Caco-2 (cell line): ENCODE results near the gene MTPN. TPM values are rescaled to one million over a fixed set of nuclear protein-coding genes. Genes with fewer than 3 reads are reported as not detected.

Source experiments
- BruUV-seq: library from RNA; stranded (reverse); fragments of 400-500 nt; replicated peaks from 2 replicates; lab custom pipeline; 2021; lab: Mats Ljungman, UMichigan
- CTCF ChIA-PET: fragments of 300-600 bp; sonication (Branson Sonifier 250); formaldehyde crosslinking; loops from one replicate; lab custom pipeline; 2022; ENCODE audit warnings: antibody characterized with exemption; lab: Charles Lee
- POLR2A ChIA-PET: fragments of 300-600 bp; sonication (Branson Sonifier 250); formaldehyde crosslinking; loops from one replicate; lab custom pipeline; 2022; ENCODE audit warnings: antibody characterized with exemption; lab: Charles Lee
- DNase-seq, 2 experiments: peaks; one replicate each; pipeline versions ENCODE4 v3.0.0 to v3.0.0-alpha.2; 2020 to 2022
- H3K27me3 ChIP-seq: replicated peaks from 2 replicates; pipeline ENCODE4 v1.6.0; 2011; ENCODE audit warnings: low read length; ENCODE audit not compliant: control insufficient read depth, insufficient read depth
- H3K36me3 ChIP-seq: 2 replicates; pipeline ENCODE4 v1.5.1; 2011; ENCODE audit warnings: low read length; ENCODE audit not compliant: control insufficient read depth, insufficient read depth
- H3K4me1 ChIP-seq: fragments of 250-450 bp; sonication (Bioruptor Pico); 2 replicates; pipeline ENCODE4 v1.5.1; 2020; ENCODE audit warnings: mild to moderate bottlenecking
- H3K4me3 ChIP-seq: 2 replicates; pipeline ENCODE4 v1.5.1; 2011; ENCODE audit warnings: low read depth, mild to moderate bottlenecking, control low read depth, low read length
- H3K9me3 ChIP-seq: fragments of 250-450 bp; sonication (Bioruptor Pico); 2 replicates; pipeline ENCODE4 v1.5.1; 2020; ENCODE audit warnings: mild to moderate bottlenecking, moderate library complexity
- H3K27ac Mint-ChIP-seq: one replicate; pipeline ENCODE4 v1.8.0; 2022; ENCODE audit warnings: mixed read lengths; ENCODE audit not compliant: unreplicated experiment
- H3K27me3 Mint-ChIP-seq: one replicate; pipeline ENCODE4 v1.8.0; 2022; ENCODE audit warnings: mixed read lengths; ENCODE audit not compliant: insufficient read depth, unreplicated experiment
- H3K36me3 Mint-ChIP-seq: one replicate; pipeline ENCODE4 v1.8.0; 2022; ENCODE audit warnings: mild to moderate bottlenecking, mixed read lengths; ENCODE audit not compliant: insufficient read depth, unreplicated experiment
- H3K4me1 Mint-ChIP-seq: one replicate; pipeline ENCODE4 v1.8.0; 2022; ENCODE audit warnings: low read depth, mixed read lengths; ENCODE audit not compliant: unreplicated experiment
- H3K4me3 Mint-ChIP-seq: one replicate; pipeline ENCODE4 v1.8.0; 2022; ENCODE audit warnings: mild to moderate bottlenecking, moderate library complexity, mixed read lengths; ENCODE audit not compliant: unreplicated experiment
- H3K9me3 Mint-ChIP-seq: one replicate; pipeline ENCODE4 v1.8.0; 2022; ENCODE audit warnings: mixed read lengths; ENCODE audit not compliant: unreplicated experiment
- intact Hi-C: fragments of 100-400 bp; cut with micrococcal nuclease; formaldehyde crosslinking; loops from one replicate; pipeline ENCODE4 v1.10.0; 2022; ENCODE audit not compliant: unreplicated experiment
- total RNA-seq: library from RNA; stranded (reverse); gene quantifications from 2 replicates; pipeline ENCODE4 v1.2.3, GENCODE V29; 2022
- TF ChIP-seq, protein P1 (sequence below), 2 experiments: fragments of 200-600 bp in 1 of 2; IDR thresholded peaks; 1 replicate in 1 of 2; 2 replicates in 1 of 2; pipeline versions ENCODE4 v1.5.1 to v1.8.0; 2011 to 2022; ENCODE audit warnings: antibody characterized with exemption in 1 of 2, control low read depth in 1 of 2, inconsistent platforms in 1 of 2, low read depth in 1 of 2, low read length in 1 of 2, mild to moderate bottlenecking in 1 of 2, moderate library complexity in 1 of 2; ENCODE audit not compliant: insufficient read depth in 1 of 2, severe bottlenecking in 1 of 2, unreplicated experiment in 1 of 2

The MTPN gene
- total RNA-seq, 1 experiment from 2014 or later = 138 TPM

GRCh38 chr7:136020556-136020955 is 43.4 kb upstream of the MTPN start:
- Mint-ChIP-seq H3K4me1 (no peaks in the 10 kb centered on the region), H3K27ac (no peak overlapping the region), H3K4me3 (no peak overlapping the region), H3K27me3 (peaks cover 6% of the 10 kb centered on the region), H3K36me3 (no peaks in the 10 kb centered on the region), H3K9me3 (no peaks in the 10 kb centered on the region)
- no TSS peak for BruUV-seq
- DNase-seq = no peak
- Histone ChIP-seq H3K4me3 (no peak overlapping the region), H3K36me3 (no peaks in the 10 kb centered on the region), H3K9me3 (no peaks in the 10 kb centered on the region), H3K4me1 (no peaks in the 10 kb centered on the region), H3K27me3 (no peaks in the 10 kb centered on the region)
- TF ChIP-seq, protein P1, sequence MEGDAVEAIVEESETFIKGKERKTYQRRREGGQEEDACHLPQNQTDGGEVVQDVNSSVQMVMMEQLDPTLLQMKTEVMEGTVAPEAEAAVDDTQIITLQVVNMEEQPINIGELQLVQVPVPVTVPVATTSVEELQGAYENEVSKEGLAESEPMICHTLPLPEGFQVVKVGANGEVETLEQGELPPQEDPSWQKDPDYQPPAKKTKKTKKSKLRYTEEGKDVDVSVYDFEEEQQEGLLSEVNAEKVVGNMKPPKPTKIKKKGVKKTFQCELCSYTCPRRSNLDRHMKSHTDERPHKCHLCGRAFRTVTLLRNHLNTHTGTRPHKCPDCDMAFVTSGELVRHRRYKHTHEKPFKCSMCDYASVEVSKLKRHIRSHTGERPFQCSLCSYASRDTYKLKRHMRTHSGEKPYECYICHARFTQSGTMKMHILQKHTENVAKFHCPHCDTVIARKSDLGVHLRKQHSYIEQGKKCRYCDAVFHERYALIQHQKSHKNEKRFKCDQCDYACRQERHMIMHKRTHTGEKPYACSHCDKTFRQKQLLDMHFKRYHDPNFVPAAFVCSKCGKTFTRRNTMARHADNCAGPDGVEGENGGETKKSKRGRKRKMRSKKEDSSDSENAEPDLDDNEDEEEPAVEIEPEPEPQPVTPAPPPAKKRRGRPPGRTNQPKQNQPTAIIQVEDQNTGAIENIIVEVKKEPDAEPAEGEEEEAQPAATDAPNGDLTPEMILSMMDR (IDR thresholded peaks at IDR 0.05; ENCODE audit: insufficient read depth in 1 of 2, low read depth in 1 of 2, low read length in 1 of 2, severe bottlenecking in 1 of 2, unreplicated experiment in 1 of 2) = no peak
- intact Hi-C loops = no loop called here
- CTCF ChIA-PET = no interaction called here
- POLR2A ChIA-PET = no interaction called here

- no peaks in the 10 kb centered on the region for H3K36me3 Mint-ChIP-seq
- Histone ChIP-seq H3K4me3 (no peak overlapping the region), H3K9me3 (no peaks in the 10 kb centered on the region), H3K4me1 (no peaks in the 10 kb centered on the region), H3K27me3 (no peaks in the 10 kb centered on the region), H3K36me3 (no peaks in the 10 kb centered on the region)
- DNase-seq = no peak
- no TSS peak for BruUV-seq
- ChIA-PET POLR2A (no interaction called here), CTCF (no interaction called here)
- H3K4me1 Mint-ChIP-seq = no peaks in the 10 kb centered on the region
- peaks cover 8% of the 10 kb centered on the region for H3K27me3 Mint-ChIP-seq
- intact Hi-C loops = no loop called here
- H3K27ac Mint-ChIP-seq = no peak overlapping the region
- no peaks in the 10 kb centered on the region for H3K9me3 Mint-ChIP-seq
- no peak overlapping the region for H3K4me3 Mint-ChIP-seq
- TF ChIP-seq, protein P1 (IDR thresholded peaks at IDR 0.05; ENCODE audit: insufficient read depth in 1 of 2, low read depth in 1 of 2, low read length in 1 of 2, severe bottlenecking in 1 of 2, unreplicated experiment in 1 of 2) = no peak
These were observed 40.9 kb upstream of the MTPN start for GRCh38 chr7:136018104-136018503.

DNA sequence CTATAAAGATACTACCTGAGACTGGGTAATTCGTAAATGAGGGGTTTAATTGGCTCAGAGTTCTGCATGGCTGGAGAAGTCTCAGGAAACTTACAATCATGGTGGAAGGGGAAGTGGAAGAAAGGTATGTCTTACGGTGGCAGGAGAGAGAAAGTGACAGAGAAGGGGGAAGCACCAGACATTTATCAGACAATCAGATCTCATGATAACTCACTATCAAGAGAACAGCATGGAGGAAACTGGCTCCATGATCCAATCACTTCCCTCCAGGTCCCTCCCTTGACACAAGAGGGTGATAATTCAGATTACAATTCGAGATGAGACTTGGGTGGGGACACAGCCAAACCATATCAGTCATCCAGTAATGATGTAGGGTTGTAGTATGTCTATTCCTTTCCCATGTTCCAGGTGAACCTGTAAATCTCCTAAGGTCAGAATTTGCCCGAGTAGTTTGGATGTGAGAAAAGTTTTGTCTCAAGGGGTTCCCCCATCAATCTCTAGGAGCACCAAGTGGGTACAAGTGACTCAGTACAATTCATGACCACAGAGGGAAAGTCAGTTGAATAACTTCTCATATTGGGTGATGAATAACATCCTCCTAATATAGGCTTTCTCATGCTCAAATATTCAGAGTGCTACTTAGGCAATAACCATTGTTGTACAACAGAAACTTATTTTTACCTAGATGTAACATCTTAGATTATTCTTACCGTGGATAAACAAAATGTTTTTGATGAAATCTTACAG is 39.7 kb upstream of the MTPN start:
- no peak for DNase-seq
- no TSS peak for BruUV-seq
- Mint-ChIP-seq H3K27ac (no peak overlapping the region), H3K27me3 (peaks cover 11% of the 10 kb centered on the region), H3K9me3 (no peaks in the 10 kb centered on the region), H3K36me3 (no peaks in the 10 kb centered on the region), H3K4me3 (no peak overlapping the region), H3K4me1 (no peaks in the 10 kb centered on the region)
- CTCF ChIA-PET = no interaction called here
- POLR2A ChIA-PET = no interaction called here
- TF ChIP-seq, protein P1 (IDR thresholded peaks at IDR 0.05; ENCODE audit: insufficient read depth in 1 of 2, low read depth in 1 of 2, low read length in 1 of 2, severe bottlenecking in 1 of 2, unreplicated experiment in 1 of 2) = no peak
- Histone ChIP-seq H3K4me1 (no peaks in the 10 kb centered on the region), H3K36me3 (no peaks in the 10 kb centered on the region), H3K9me3 (no peaks in the 10 kb centered on the region), H3K27me3 (no peaks in the 10 kb centered on the region; the same call in 1 of the 2 replicates), H3K4me3 (no peak overlapping the region)
- intact Hi-C loops = no loop called here
